ENCODE measurements around the gene ZFAND2A. TPM values are rescaled to one million over a fixed set of nuclear protein-coding genes. Genes with fewer than 3 reads are reported as not detected.

The ZFAND2A gene
- total and polyA plus RNA-seq, 2 of the 8 experiments (the other 6 are each of a cell fraction or from before 2014, with no cell fraction given): 16.6 to 20.3 TPM

DNA sequence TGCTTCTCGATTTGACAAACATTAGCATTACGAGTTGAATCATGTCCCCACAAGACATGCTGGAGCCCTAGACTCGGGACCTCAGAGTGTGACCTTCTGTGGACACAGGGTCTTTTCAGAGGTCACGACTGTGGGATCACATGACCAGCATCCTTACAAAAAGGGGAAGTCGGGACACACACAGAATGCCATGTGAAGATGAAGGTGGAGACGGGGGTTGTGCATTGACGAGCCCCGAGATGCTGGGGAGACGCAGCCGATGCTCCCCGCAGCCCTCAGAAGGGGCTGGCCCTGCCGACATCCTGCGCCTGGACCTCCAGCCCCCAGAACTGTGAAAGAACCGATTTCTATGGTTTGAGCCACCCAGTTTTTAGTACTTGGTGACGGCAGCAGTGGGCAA, 7.5 kb downstream of the ZFAND2A start:
- Histone ChIP-seq H2BK120ac (replicated peaks; ENCODE audit: low read depth, low read length) (no peak overlapping the region), H2AFZ (ENCODE audit: low read length) (no peak overlapping the region), H3K27me3 (replicated peaks in 1 of 4; ENCODE audit: control insufficient read depth in 3 of 4, extremely low read depth in 1 of 4, insufficient read depth in 3 of 4, low read length in 3 of 4) (no peaks in the 10 kb centered on the region), H3K9ac (replicated peaks in 1 of 4; ENCODE audit: extremely low read depth in 1 of 4, low read depth in 3 of 4, low read length in 3 of 4) (no peak overlapping the region), H2BK12ac (ENCODE audit: low read depth, low read length) (no peak overlapping the region), H3K23me2 (ENCODE audit: low read depth, low read length) (no peaks in the 10 kb centered on the region), H4K20me1 (replicated peaks in 1 of 2; ENCODE audit: control insufficient read depth in 1 of 2, insufficient read depth in 2 of 2, low read length in 2 of 2) (peaks cover 0 to 11% of the 10 kb centered on the region in 2 experiments), H3K4ac (replicated peaks; ENCODE audit: insufficient read length, low read depth, low read length) (no peak overlapping the region), H3K23ac (ENCODE audit: insufficient read length) (no peak overlapping the region), H2BK5ac (ENCODE audit: low read depth, low read length) (no peak overlapping the region), H3K9me3 (ENCODE audit: insufficient read depth in 2 of 2, low read depth in 1 of 2, low read length in 1 of 2) (no peaks in the 10 kb centered on the region), H3K4me3 (ENCODE audit: extremely low read depth in 1 of 4, insufficient read depth in 2 of 4, low read depth in 3 of 4, low read length in 4 of 4) (no peak overlapping the region), H2BK15ac (ENCODE audit: low read length) (no peak overlapping the region), H3K14ac (ENCODE audit: insufficient read length) (no peak overlapping the region), H4K5ac (ENCODE audit: insufficient read length, low read depth, low read length) (no peak overlapping the region), H2AK5ac (ENCODE audit: low read depth, low read length) (no peak overlapping the region), H4K8ac (ENCODE audit: extremely low read depth, insufficient read depth, low read length) (no peak overlapping the region), H3K4me2 (ENCODE audit: insufficient read depth in 1 of 2, low read depth in 2 of 2, low read length in 2 of 2) (no peak overlapping the region), H3K18ac (ENCODE audit: extremely low read depth, low read length) (no peak overlapping the region), H3K4me1 (replicated peaks in 1 of 4; ENCODE audit: control insufficient read depth in 3 of 4, insufficient read depth in 4 of 4, low read length in 3 of 4) (no peaks in the 10 kb centered on the region), H2BK20ac (ENCODE audit: low read length) (no peak overlapping the region), H4K91ac (replicated peaks; ENCODE audit: insufficient read length, low read length) (no peak overlapping the region), H3K56ac (replicated peaks; ENCODE audit: insufficient read length, low read depth, low read length) (no peak overlapping the region), H3K36me3 (ENCODE audit: control insufficient read depth in 2 of 4, insufficient read depth in 4 of 4, low read length in 3 of 4) (peaks cover 5 to 24% (median 12%) of the 10 kb centered on the region in 4 experiments; a peak in 6 of 8 replicates), H3K79me2 (ENCODE audit: control insufficient read depth in 1 of 2, insufficient read depth in 2 of 2, low read length in 2 of 2) (no peaks in the 10 kb centered on the region), H3K79me1 (ENCODE audit: low read depth, low read length) (peaks cover 4% of the 10 kb centered on the region; the same call in 1 of the 2 replicates), H3K27ac (ENCODE audit: low read depth, low read length) (no peak overlapping the region)
- WGBS, 2 experiments (ENCODE audit: extremely low coverage in 1 of 2, insufficient coverage in 1 of 2, insufficient read length in 1 of 2, insufficient replicate concordance in 2 of 2, low coverage in 1 of 2, low lambda C conversion rate in 2 of 2, missing lambda C conversion rate in 1 of 2): 89% methylated on average over 15 of the region's 15 CpGs; no CpG with 5 or more reads in 1 of the 2 experiments
- FAIRE-seq: no peak
- TF ChIP-seq, protein P1, sequence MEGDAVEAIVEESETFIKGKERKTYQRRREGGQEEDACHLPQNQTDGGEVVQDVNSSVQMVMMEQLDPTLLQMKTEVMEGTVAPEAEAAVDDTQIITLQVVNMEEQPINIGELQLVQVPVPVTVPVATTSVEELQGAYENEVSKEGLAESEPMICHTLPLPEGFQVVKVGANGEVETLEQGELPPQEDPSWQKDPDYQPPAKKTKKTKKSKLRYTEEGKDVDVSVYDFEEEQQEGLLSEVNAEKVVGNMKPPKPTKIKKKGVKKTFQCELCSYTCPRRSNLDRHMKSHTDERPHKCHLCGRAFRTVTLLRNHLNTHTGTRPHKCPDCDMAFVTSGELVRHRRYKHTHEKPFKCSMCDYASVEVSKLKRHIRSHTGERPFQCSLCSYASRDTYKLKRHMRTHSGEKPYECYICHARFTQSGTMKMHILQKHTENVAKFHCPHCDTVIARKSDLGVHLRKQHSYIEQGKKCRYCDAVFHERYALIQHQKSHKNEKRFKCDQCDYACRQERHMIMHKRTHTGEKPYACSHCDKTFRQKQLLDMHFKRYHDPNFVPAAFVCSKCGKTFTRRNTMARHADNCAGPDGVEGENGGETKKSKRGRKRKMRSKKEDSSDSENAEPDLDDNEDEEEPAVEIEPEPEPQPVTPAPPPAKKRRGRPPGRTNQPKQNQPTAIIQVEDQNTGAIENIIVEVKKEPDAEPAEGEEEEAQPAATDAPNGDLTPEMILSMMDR (IDR thresholded peaks at IDR 0.05; ENCODE audit: control extremely low read depth in 1 of 3, insufficient read depth in 1 of 3, low read depth in 1 of 3, low read length in 3 of 3): no peak
- no peak for TF ChIP-seq EGR1 (IDR thresholded peaks at IDR 0.05; ENCODE audit: borderline replicate concordance, low read depth, low read length)
- TF ChIP-seq MAFK (IDR thresholded peaks at IDR 0.05; ENCODE audit: low read depth, low read length): no peak
- ChIA-PET POLR2A (ENCODE audit: partially characterized antibody) (interaction anchor here (0.8 to 2.0 kb wide), 3 partner anchors 8 to 14 kb away, joined by 3 to 6 read pairs (median 3); partner anchors contain the start of gene ZFAND2A), CTCF (ENCODE audit: partially characterized antibody) (interaction anchor here (1.1 to 2.3 kb wide), 4 partner anchors 10 to 159 kb away, joined by 3 to 9 read pairs (median 5); a partner anchor contains a TSS)
- no peak for DNase-seq (ENCODE audit: low read depth in 1 of 2, low spot score in 2 of 2)
